GM21447 (cell line): Measurements from ENCODE around the gene RNF34.
"Not testable (repeated sequence)": the region's sequence is repeated elsewhere in the genome, so short reads cannot be mapped to it uniquely, and the experiment has no call there.

Source experiments
- ATAC-seq: cut with Tn5 transposase; IDR thresholded peaks from one replicate; pipeline ENCODE4 v1.9.1; 2021; ENCODE audit not compliant: unreplicated experiment

RNF34 gene, protein sequence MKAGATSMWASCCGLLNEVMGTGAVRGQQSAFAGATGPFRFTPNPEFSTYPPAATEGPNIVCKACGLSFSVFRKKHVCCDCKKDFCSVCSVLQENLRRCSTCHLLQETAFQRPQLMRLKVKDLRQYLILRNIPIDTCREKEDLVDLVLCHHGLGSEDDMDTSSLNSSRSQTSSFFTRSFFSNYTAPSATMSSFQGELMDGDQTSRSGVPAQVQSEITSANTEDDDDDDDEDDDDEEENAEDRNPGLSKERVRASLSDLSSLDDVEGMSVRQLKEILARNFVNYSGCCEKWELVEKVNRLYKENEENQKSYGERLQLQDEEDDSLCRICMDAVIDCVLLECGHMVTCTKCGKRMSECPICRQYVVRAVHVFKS

GRCh38 chr12:121399391-121400331 lies at the start of gene RNF34:
TSS of gene RNF34 (plus strand) at chr12:121400118. CDS start at chr12:121400213, 95 bp downstream.
- peak; percentile 88 for ATAC-seq

DNA sequence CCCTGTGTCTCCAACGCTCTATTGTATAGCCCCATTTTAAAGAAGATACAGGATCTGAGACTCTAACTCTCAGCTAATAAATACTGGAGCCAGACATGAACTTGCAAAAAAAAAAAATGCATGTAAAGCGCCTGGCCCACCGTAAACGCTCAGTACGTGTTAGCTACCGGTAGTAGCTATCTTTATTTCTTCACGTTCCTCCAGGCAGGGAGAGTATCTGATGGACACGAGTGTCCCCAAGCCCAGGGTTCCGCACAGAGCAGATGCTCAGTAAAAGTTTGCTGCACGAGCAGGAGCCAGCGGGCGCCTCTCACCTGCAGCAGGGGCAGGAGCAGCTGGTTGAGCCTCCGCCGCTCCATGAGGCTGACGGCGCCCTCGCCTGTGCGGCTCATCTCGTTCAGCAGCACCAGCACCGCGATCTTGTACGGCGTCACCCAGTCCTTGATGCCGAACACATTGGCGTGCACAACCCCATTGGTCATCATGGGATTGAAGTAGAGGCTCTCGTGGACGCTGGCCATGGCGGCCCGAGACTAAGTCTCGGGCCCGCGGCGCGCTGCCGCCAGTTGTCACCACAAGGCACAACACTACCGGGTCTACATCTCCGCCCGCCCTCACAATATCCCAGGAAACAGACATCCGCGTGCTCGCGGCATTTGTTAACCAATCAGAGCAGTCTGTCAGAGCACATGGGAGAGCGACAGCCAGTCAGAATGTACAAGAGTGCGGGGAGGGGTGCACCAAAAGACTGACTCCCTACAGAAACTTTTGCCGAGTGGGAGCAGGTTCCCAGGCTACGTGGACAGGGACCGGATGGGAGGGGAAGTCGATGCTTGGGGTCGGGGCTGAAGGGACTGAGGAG lies 47.9 kb upstream of the RNF34 start, which contains the start of gene ANAPC5:
Gene ANAPC5 (minus strand): TSS at position 592 of the 862 bp plus-strand sequence. CDS start 71 bp downstream, at position 521.
- peak; percentile 98 for ATAC-seq

- ATAC-seq: no peak
Measured at GRCh38 chr12:121352682-121353018, 47.3 kb upstream of the RNF34 start.

GRCh38 chr12:121355818-121356217 lies 44.1 kb upstream of the RNF34 start:
- ATAC-seq: no peak

- ATAC-seq: no peak
Measured at GRCh38 chr12:121356657-121357056, 43.3 kb upstream of the RNF34 start.

DNA sequence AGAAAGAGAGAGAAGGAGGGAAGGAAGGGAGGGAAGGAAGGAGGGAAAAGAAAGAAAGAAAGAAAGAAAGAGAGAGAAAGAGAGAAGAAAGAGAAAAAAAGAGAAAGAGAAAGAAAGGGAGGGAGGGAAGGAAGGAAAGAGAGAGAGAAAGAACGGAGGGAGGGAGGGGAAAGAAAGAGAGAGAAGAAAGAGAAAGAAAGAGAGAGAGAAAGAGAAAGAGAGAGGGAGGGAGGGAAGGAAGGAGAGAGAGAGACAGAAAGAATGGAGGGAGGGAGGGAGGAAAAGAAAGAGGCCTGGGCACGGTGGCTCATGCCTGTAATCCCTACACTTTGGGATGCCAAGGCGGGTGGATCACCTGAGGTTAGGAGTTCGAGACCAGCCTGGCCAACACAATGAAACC lies 42.6 kb upstream of the RNF34 start:
- no peak for ATAC-seq

- ATAC-seq: no peak
Measured at GRCh38 chr12:121358073-121358472, 41.8 kb upstream of the RNF34 start.

DNA sequence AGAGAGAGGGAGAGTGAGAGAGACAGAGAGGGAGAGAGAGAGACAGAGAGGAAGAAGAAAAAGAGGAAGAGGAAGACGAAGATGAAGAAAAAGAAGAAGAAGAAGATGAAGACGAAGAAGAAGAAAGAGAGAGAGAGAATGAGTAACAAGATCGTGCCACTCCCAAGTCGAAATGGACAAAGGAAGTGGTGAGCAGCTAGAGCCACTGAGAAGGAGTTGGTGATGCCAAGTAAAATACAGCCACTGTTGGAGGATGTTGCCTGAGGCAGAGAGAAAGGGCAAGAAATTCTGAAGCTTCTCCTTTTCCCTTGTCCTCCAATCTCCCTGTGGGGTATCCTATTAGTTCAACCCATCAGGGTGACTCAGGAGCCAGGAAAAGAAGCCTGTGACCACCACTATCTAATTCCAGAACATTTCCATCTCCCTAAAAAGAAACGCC lies 35.2 kb upstream of the RNF34 start:
- ATAC-seq: no peak

DNA sequence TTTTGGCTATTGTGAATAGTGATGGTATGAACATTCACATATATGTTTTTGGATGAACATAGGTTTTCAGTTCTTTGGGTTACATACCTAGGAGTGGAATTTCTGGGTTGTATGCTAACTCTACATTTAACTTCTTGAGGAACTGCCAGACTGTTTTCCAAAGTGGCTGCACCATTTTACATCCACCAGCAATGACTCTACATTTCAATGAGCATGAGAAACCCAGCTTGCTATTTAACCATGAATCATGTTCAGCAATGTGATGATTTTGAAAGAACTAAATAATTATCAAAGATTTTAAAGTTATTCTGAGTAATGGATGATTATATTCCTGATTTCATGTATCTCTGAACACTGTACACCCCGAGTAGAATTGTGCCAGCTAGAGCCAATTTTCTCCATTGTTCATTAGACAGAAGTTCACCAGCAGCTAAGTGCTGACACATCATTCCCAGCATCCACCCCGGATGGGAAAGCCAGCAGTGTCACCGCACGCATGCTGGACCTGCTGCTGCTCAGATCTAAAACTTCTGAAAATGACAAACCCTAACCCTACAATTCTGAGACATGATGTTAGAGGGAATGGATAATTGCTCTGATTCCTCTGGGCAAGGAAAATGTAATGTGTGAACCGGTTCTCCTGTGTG lies 34.4 kb upstream of the RNF34 start:
- ATAC-seq: no peak

DNA sequence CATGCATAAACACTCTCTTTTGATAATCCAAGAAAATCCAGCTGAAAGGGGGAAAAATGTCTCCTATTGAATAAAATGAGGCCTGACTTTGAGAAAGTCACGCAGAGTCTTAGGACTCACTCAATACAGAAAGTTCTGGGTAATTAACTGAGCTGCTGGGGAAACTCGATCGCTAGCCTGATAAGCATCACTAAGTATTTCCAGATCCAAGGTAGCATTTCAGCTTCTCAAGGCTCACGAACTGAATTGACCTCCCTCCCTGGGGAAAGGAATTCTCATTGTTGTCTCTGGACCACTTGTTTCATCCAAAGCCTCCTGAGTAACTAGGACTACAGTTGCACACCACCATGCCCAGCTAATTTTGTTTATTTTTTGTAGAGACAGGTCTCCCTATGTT lies 33.9 kb upstream of the RNF34 start:
- ATAC-seq: no peak

- no peak for ATAC-seq
Measured at GRCh38 chr12:121371404-121371803, 28.5 kb upstream of the RNF34 start.

- ATAC-seq: no peak
Measured at GRCh38 chr12:121373755-121374154, 26.2 kb upstream of the RNF34 start.

DNA sequence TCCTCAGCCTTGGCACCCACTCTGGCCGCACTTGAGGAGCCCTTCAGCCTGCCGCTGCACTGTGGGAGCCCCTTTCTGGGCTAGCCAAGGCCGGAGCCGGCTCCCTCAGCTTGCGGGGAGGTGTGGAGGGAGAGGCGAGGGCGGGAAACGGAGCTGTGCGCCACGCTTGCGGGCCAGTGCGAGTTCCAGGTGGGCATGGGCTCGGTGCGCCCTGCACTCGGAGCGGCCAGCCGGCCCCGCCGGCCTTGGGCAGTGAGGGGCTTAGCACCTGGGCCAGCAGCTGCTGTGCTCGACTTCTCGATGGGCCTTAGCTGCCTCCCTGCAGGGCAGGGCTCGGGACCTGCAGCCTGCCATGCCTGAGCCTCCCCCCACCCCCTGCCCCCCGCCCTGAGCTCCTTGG lies 25.6 kb upstream of the RNF34 start:
- not testable (repeated sequence) for ATAC-seq

- ATAC-seq: not testable (repeated sequence)
Measured at GRCh38 chr12:121374945-121375584, 24.9 kb upstream of the RNF34 start.

DNA sequence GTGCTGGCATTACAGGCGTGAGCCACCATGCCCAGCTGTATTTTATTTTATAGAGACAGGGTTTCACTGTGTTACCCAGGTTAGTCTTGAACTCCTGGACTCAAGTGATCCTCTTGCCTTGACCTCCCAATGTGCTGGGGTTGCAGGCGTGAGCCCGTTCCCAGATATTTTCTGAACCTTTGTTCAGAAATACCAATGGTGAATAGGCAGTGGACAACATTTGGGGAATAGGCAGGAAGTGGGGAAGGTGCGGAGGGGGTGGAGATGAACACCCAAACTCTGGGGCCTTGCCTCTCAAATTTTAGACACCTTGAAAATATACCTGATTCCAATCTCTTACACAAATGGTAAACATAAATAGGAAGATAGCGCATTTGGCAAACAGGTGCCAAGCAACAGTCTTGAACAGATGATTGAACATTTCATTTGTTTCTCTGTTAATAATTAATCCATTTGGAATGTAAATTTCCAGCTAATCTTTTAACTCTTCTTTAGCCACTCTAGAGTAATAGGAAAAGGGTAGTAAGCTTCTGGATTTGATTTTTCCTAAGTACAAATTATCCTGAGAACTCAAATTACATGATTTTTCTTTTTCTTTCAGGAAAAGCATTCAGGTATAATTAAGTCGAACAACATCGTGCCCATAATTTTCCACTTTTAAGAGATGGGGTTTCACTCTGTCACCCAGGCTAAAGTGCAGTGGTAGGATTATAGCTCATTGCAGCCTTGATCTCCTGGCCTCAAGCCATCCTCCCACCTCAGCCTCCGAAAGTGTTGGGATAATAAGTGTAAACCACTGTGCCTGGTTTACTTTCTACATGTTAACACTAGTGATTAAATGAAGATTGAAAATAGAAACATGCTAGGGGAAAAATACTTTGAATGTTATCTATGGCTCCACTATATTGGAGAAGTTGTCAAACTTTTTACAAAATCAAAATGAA lies 22.9 kb upstream of the RNF34 start:
- no peak for ATAC-seq

DNA sequence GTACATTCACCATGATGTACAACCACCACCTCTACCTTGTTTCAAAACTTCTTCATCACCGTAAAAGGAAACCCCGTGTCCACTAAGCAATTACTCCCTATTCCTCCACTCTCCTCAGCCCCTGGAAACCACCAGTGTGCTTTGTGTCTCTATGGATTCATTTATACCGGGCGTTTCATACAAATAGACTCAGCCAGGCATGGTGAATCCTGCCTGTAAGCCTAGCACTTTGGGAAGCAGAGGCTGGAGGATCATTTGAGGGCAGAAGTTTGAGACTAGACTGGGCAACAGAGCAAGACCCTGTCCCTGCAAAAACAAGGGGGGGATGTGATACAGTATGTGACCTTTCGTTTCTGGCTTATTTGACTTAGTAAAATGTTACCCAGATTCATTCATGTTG lies 21.2 kb upstream of the RNF34 start:
- no peak for ATAC-seq

- no peak for ATAC-seq
Measured at GRCh38 chr12:121379945-121380344, 20.0 kb upstream of the RNF34 start.

DNA sequence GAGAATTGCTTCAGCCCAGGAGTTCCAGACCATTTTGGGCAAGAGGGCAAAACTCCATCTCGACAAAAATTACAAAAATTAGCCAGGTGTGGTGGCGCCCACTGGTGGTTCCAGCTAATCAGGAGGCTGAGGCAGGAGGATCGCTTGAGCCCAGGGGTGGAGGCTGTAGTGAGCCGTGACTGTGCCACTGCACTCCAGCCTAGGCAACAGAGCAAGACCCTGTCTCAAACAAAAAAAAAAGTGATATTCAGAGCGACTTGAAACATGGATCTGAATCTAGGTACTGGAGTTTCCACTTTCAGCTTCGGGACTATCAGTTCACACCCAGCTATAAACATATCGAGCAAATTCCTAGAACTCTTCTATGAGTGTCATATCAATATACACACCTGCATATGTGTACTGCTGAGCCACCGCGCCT lies 16.3 kb upstream of the RNF34 start:
- ATAC-seq: no peak

DNA sequence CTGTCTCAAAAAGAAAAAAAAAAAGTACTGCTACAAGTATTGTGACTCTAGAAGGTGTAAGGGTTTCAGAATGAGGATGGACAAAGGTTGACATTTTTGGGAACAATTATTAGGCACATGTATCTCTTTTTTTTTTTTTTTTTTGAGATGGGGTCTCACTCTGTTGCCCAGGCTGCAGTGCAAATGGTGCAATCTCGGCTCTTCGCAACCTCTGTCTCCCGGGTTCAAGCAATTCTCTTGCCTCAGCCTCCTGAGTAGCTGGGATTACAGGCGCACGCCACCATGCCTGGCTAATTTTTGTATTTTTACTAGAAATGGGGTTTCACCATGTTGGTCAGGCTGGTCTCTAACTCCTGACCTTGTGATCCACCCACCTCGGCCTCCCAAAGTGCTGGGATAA lies 15.0 kb upstream of the RNF34 start:
- ATAC-seq: not testable (repeated sequence)
